Measurements from ENCODE around the gene DLX1.
A peak's percentile ranks its signal among the peaks of the same experiment; 100 is the strongest.

The DLX1 gene

GRCh38 chr2:172095146-172095904 lies 10.0 kb downstream of the DLX1 start:
- Histone ChIP-seq H3K27me3 (ENCODE audit: control insufficient read depth, insufficient read depth, low read length) (peaks cover 15% of the 10 kb centered on the region), H3K4me1 (peaks cover 11% of the 10 kb centered on the region), H3K4me3 (ENCODE audit: low read depth, low read length) (no peak overlapping the region), H3K36me3 (ENCODE audit: control insufficient read depth, insufficient read depth, low read length) (no peaks in the 10 kb centered on the region), H2AFZ (peak overlapping the region; percentile 48), H3K4me2 (ENCODE audit: low read length) (peak overlapping the region; percentile 39), H3K9ac (no peak overlapping the region), H3K79me2 (no peaks in the 10 kb centered on the region), H3K27ac (no peak overlapping the region), H3K9me3 (ENCODE audit: control insufficient read depth, low read length) (no peaks in the 10 kb centered on the region)
- no peak for TF ChIP-seq CTCF (IDR thresholded peaks at IDR 0.05)

DNA sequence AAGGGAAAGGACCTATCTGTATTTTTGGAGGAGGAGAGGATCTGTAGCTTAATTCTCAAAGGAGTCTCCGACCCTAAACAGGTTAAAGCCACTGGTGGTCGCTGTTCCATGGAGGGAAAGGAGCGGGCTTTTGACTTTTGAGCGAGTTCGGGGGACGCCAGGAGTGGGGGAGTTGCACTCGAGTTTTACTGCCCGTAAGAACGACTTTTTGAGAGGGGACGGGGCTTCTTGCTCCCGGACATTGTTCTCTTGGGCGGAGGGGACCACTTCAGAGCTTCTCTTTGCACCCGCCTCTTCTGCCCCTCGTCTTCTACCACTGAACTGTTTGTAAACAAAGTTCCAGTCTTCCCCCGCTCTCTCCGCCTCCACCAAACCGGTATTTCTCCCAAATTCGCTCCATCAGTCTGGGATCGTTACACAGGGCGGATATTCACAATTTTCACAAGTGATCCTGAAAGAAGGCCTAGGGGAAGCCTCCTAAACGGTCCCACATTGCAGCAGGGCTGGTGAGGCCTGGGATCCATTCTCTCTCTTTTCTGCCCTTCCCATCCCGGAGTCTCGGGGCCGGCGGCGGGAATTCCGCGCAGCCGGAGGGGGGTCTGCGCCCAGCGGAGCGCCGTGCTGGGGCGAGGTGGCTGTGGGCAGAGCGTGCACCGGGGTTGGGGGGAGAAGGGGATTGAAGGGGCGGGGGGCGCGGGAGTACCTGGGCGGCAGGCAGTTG lies 10.8 kb downstream of the DLX1 start:
- Histone ChIP-seq H3K9me3 (ENCODE audit: control insufficient read depth, low read length) (no peaks in the 10 kb centered on the region), H3K36me3 (ENCODE audit: control insufficient read depth, insufficient read depth, low read length) (no peaks in the 10 kb centered on the region), H2AFZ (no peak overlapping the region), H3K79me2 (no peaks in the 10 kb centered on the region), H3K27ac (no peak overlapping the region), H3K9ac (no peak overlapping the region), H3K4me3 (ENCODE audit: low read depth, low read length) (no peak overlapping the region), H3K27me3 (ENCODE audit: control insufficient read depth, insufficient read depth, low read length) (peaks cover 18% of the 10 kb centered on the region), H3K4me1 (peaks cover 11% of the 10 kb centered on the region), H3K4me2 (ENCODE audit: low read length) (peak overlapping the region; percentile 36)
- no peak for TF ChIP-seq CTCF (IDR thresholded peaks at IDR 0.05)

GRCh38 chr2:172096626-172097547 lies 11.6 kb downstream of the DLX1 start:
- Histone ChIP-seq H3K27ac (no peak overlapping the region), H2AFZ (no peak overlapping the region), H3K9me3 (ENCODE audit: control insufficient read depth, low read length) (no peaks in the 10 kb centered on the region), H3K27me3 (ENCODE audit: control insufficient read depth, insufficient read depth, low read length) (peaks cover 25% of the 10 kb centered on the region), H3K36me3 (ENCODE audit: control insufficient read depth, insufficient read depth, low read length) (no peaks in the 10 kb centered on the region), H3K4me2 (ENCODE audit: low read length) (peak overlapping the region; percentile 36), H3K4me1 (peaks cover 11% of the 10 kb centered on the region), H3K79me2 (no peaks in the 10 kb centered on the region), H3K4me3 (ENCODE audit: low read depth, low read length) (no peak overlapping the region), H3K9ac (no peak overlapping the region)
- TF ChIP-seq CTCF (IDR thresholded peaks at IDR 0.05): no peak

- no peak overlapping the region for H3K4me3 ChIP-seq (ENCODE audit: low read depth, low read length)
- peaks cover 28% of the 10 kb centered on the region for H3K27me3 ChIP-seq (ENCODE audit: control insufficient read depth, insufficient read depth, low read length)
- no peaks in the 10 kb centered on the region for H3K79me2 ChIP-seq
- H2AFZ ChIP-seq: no peak overlapping the region
- H3K4me2 ChIP-seq (ENCODE audit: low read length): no peak overlapping the region
- H3K4me1 ChIP-seq: peaks cover 11% of the 10 kb centered on the region
- no peak for TF ChIP-seq CTCF (IDR thresholded peaks at IDR 0.05)
- no peak overlapping the region for H3K27ac ChIP-seq
- H3K36me3 ChIP-seq (ENCODE audit: control insufficient read depth, insufficient read depth, low read length): no peaks in the 10 kb centered on the region
- no peaks in the 10 kb centered on the region for H3K9me3 ChIP-seq (ENCODE audit: control insufficient read depth, low read length)
- no peak overlapping the region for H3K9ac ChIP-seq
Measured at GRCh38 chr2:172097557-172098131, 12.3 kb downstream of the DLX1 start.
